Dermis microvascular lymphatic vessel endothelial cell (primary cell): ENCODE data around the gene WDR1. TPM values are rescaled to one million over a fixed set of nuclear protein-coding genes. Genes with fewer than 3 reads are reported as not detected.

ENCODE experiments used
- DNase-seq, 2 donors: peaks; one replicate each; pipeline versions ENCODE4 v3.0.0 to v3.0.0-alpha.2; 2010; ENCODE audit warnings: low read depth in 2 of 2
- total RNA-seq: library from RNA; depleted of rRNA; stranded (reverse); fragments of >200 nt; gene quantifications from 2 replicates; pipeline ENCODE4 v1.2.1, GENCODE V29; 2014

WDR1 gene
- total RNA-seq, 1 donor from 2014 or later: 333 TPM

- no peak for DNase-seq
These were observed 2.0 kb downstream of the WDR1 start for GRCh38 chr4:10114607-10115006.

GRCh38 chr4:10114147-10114546, 2.5 kb downstream of the WDR1 start:
- DNase-seq: no peak

- DNase-seq: no peak
These were observed 3.1 kb downstream of the WDR1 start for GRCh38 chr4:10113362-10114047.

GRCh38 chr4:10112658-10113284, 3.8 kb downstream of the WDR1 start:
- DNase-seq: no peak

- DNase-seq: no peak
These were observed 5.4 kb downstream of the WDR1 start for GRCh38 chr4:10111067-10111801.

- no peak for DNase-seq
These were observed 6.5 kb downstream of the WDR1 start for GRCh38 chr4:10109995-10110670.

GRCh38 chr4:10108818-10109783, 7.5 kb downstream of the WDR1 start:
- DNase-seq: peak in 1 of 2 donors; percentile 28

- DNase-seq: no peak
These were observed 8.2 kb downstream of the WDR1 start for GRCh38 chr4:10108391-10108790.

GRCh38 chr4:10107111-10108091, 9.2 kb downstream of the WDR1 start:
- no peak for DNase-seq

- peak in 1 of 2 donors; percentile 90 for DNase-seq
These were observed 10.1 kb downstream of the WDR1 start for GRCh38 chr4:10106421-10107039.

- DNase-seq: no peak
These were observed 10.7 kb downstream of the WDR1 start for GRCh38 chr4:10105920-10106319.

GRCh38 chr4:10105421-10105820, 11.2 kb downstream of the WDR1 start:
- no peak for DNase-seq

GRCh38 chr4:10104991-10105276, 11.7 kb downstream of the WDR1 start:
- DNase-seq: no peak

GRCh38 chr4:10104211-10104990, 12.2 kb downstream of the WDR1 start:
- DNase-seq: no peak

- no peak for DNase-seq
These were observed 13.9 kb downstream of the WDR1 start for GRCh38 chr4:10102474-10103332.

GRCh38 chr4:10101671-10102473, 14.7 kb downstream of the WDR1 start:
- DNase-seq: no peak

GRCh38 chr4:10100734-10101216, 15.8 kb downstream of the WDR1 start:
- DNase-seq: no peak
